Gastroesophageal sphincter (tissue), 3 donors: ENCODE data around the gene SPSB1.

Experiments used
- CTCF ChIP-seq, 4 experiments: fragments of 200-600 bp in 2 of 4; fragments of 450-650 bp in 2 of 4; sonication (generic) in 1 of 4; IDR thresholded peaks; one replicate each; pipeline ENCODE4 v1.5.1; 2017 to 2019; ENCODE audit warnings: antibody characterized with exemption in 4 of 4, mild to moderate bottlenecking in 2 of 4, moderate library complexity in 2 of 4
- POLR2A ChIP-seq, 2 donors: fragments of 450-650 bp; IDR thresholded peaks; one replicate each; pipeline ENCODE4 v1.6.1; 2017; ENCODE audit warnings: antibody characterized with exemption in 2 of 2, mild to moderate bottlenecking in 2 of 2, moderate library complexity in 1 of 2

- TF ChIP-seq CTCF (IDR thresholded peaks at IDR 0.05) (no peak), POLR2A (IDR thresholded peaks at IDR 0.05) (no peak)
These were observed 79.3 kb downstream of the SPSB1 start for GRCh38 chr1:9371951-9372350.
